HEK293 (cell line): Measurements from ENCODE around the gene USO1.

Experiments
- CTCF ChIA-PET: fragments of 350-600 bp; formaldehyde crosslinking; extraction: SDS; loops from one replicate; lab custom pipeline; 2021; ENCODE audit warnings: antibody characterized with exemption; lab: Yijun Ruan, JAX
- POLR2A ChIA-PET: fragments of 300-600 bp; formaldehyde crosslinking; extraction: SDS; loops from one replicate; lab custom pipeline; 2020; ENCODE audit warnings: antibody characterized with exemption, inconsistent platforms; lab: Yijun Ruan, JAX
- H3K27ac ChIP-seq: fragments of 200-500 bp; sonication (Bioruptor generic); 2 replicates; pipeline ENCODE4 v1.5.1; 2014; ENCODE audit warnings: low read depth, low read length, control low read depth, inconsistent platforms; ENCODE audit errors: extremely low read depth
- H3K36me3 ChIP-seq, 2 experiments: fragments of 200-500 bp in 1 of 2; sonication (Bioruptor generic) in 1 of 2; 1 replicate in 1 of 2; 2 replicates in 1 of 2; pipeline ENCODE4 v1.5.1; 2014 to 2017; ENCODE audit warnings: inconsistent platforms in 2 of 2, low read length in 2 of 2; ENCODE audit not compliant: control insufficient read depth in 2 of 2, insufficient read depth in 1 of 2
- H3K4me1 ChIP-seq: fragments of 200-500 bp; sonication (Bioruptor generic); 2 replicates; pipeline ENCODE4 v1.5.1; 2014; ENCODE audit warnings: mild to moderate bottlenecking, low read length, inconsistent platforms; ENCODE audit not compliant: control insufficient read depth, insufficient read depth
- H3K4me3 ChIP-seq: 2 replicates; pipeline ENCODE4 v1.5.1; 2011; ENCODE audit warnings: low read depth, mild to moderate bottlenecking, control low read depth, low read length, moderate library complexity
- H3K9me3 ChIP-seq: fragments of 200-500 bp; sonication (Bioruptor generic); 2 replicates; pipeline ENCODE4 v1.5.1; 2014; ENCODE audit warnings: low read depth, low read length, inconsistent platforms; ENCODE audit not compliant: control insufficient read depth, insufficient read depth
- AEBP2 ChIP-seq: fragments of 450-650 bp; formaldehyde crosslinking; IDR thresholded peaks from 2 replicates; pipeline ENCODE4 v1.5.1; 2016; ENCODE audit warnings: missing biosample characterization, missing genetic modification characterization, borderline replicate concordance
- GLI4 ChIP-seq: fragments of 450-650 bp; formaldehyde crosslinking; IDR thresholded peaks from 2 replicates; pipeline ENCODE4 v1.5.1; 2016; ENCODE audit warnings: missing biosample characterization, missing genetic modification characterization
- KLF10 ChIP-seq: fragments of 450-650 bp; IDR thresholded peaks from 2 replicates; pipeline ENCODE4 v1.5.1; 2018; ENCODE audit warnings: missing biosample characterization, mild to moderate bottlenecking, missing genetic modification characterization
- PRDM1 ChIP-seq: fragments of 450-650 bp; formaldehyde crosslinking; IDR thresholded peaks from 2 replicates; pipeline ENCODE4; 2016; ENCODE audit warnings: missing biosample characterization, missing genetic modification characterization
- ZFP37 ChIP-seq: fragments of 450-650 bp; formaldehyde crosslinking; IDR thresholded peaks from 2 replicates; pipeline ENCODE4 v1.5.1; 2016; ENCODE audit warnings: missing biosample characterization, missing genetic modification characterization
- ZNF140 ChIP-seq: fragments of 450-650 bp; formaldehyde crosslinking; IDR thresholded peaks from 2 replicates; pipeline ENCODE4 v1.5.1; 2016; ENCODE audit warnings: missing biosample characterization, missing genetic modification characterization
- ZNF174 ChIP-seq: fragments of 450-650 bp; formaldehyde crosslinking; IDR thresholded peaks from 2 replicates; pipeline ENCODE4 v1.5.0; 2017; ENCODE audit warnings: missing biosample characterization, mild to moderate bottlenecking, missing genetic modification characterization
- ZNF280C ChIP-seq: fragments of 450-650 bp; formaldehyde crosslinking; IDR thresholded peaks from 2 replicates; pipeline ENCODE4 v1.5.1; 2016; ENCODE audit warnings: missing biosample characterization, missing genetic modification characterization
- ZNF341 ChIP-seq: fragments of 450-650 bp; formaldehyde crosslinking; IDR thresholded peaks from 2 replicates; pipeline ENCODE4; 2016; ENCODE audit warnings: low read depth, missing biosample characterization, missing genetic modification characterization
- ZNF621 ChIP-seq: fragments of 450-650 bp; formaldehyde crosslinking; IDR thresholded peaks from 2 replicates; pipeline ENCODE4 v1.5.1; 2017; ENCODE audit warnings: missing biosample characterization, missing genetic modification characterization
- ZNF785 ChIP-seq: fragments of 450-650 bp; formaldehyde crosslinking; IDR thresholded peaks from 2 replicates; pipeline ENCODE4 v1.5.1; 2016; ENCODE audit warnings: missing biosample characterization, missing genetic modification characterization
- ZNF791 ChIP-seq: fragments of 450-650 bp; formaldehyde crosslinking; IDR thresholded peaks from 2 replicates; pipeline ENCODE4 v1.5.1; 2016; ENCODE audit warnings: missing biosample characterization, missing genetic modification characterization
- ZXDB ChIP-seq: fragments of 450-650 bp; formaldehyde crosslinking; IDR thresholded peaks from 2 replicates; pipeline ENCODE4 v1.5.1; 2016; ENCODE audit warnings: missing biosample characterization, missing genetic modification characterization
- TF ChIP-seq, protein P1 (sequence below): fragments of 450-650 bp; IDR thresholded peaks from 2 replicates; pipeline ENCODE4 v1.5.1; 2018; ENCODE audit warnings: missing biosample characterization, mild to moderate bottlenecking, missing genetic modification characterization
- TF ChIP-seq, protein P2 (sequence below): fragments of 450-650 bp; formaldehyde crosslinking; conservative IDR thresholded peaks from 2 replicates; pipeline ENCODE4 v1.5.1; 2016; ENCODE audit warnings: low read depth, missing biosample characterization, missing genetic modification characterization

Gene USO1

GRCh38 chr4:75777589-75777988, 53.2 kb downstream of the USO1 start (continued):
- TF ChIP-seq ZNF280C (tag by site-specific recombination) (no peak), ZFP37 (tag by site-specific recombination) (no peak), ZNF621 (tag by site-specific recombination) (no peak)

GRCh38 chr4:75779105-75779757, 54.9 kb downstream of the USO1 start:
- ChIA-PET POLR2A (no interaction called here), CTCF (no interaction called here)
- Histone ChIP-seq H3K4me1 (no peaks in the 10 kb centered on the region), H3K9me3 (no peaks in the 10 kb centered on the region), H3K36me3 (peaks cover 21 to 82% of the 10 kb centered on the region in 2 experiments), H3K4me3 (no peak overlapping the region), H3K27ac (no peak overlapping the region)
- TF ChIP-seq PRDM1 (tag by site-specific recombination), result peak; percentile 20; the same call in 1 of the 2 replicates
- TF ChIP-seq ZXDB (tag by site-specific recombination), result no peak
- no peak for TF ChIP-seq ZNF174 (tag by site-specific recombination)

DNA sequence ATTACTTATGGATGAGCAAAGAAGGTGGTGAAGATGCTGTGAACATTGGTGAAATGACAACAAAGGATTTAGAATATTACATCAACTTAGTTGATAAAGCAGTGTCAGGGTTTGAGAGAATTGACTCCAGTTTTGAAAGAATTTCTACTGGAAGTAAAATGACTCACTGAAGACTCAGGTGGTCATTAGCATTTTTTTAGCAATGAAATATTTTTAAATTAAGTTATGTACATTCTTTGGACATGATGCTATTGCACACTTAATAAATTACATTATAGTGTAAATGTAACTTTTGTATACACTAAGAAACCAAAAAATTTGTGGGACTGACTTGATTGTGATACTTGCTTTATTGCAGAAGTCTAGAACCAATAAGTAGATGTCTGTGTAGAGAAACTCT, 56.9 kb downstream of the USO1 start:
- Histone ChIP-seq H3K36me3 (peaks cover 10 to 68% of the 10 kb centered on the region in 2 experiments), H3K9me3 (no peaks in the 10 kb centered on the region), H3K4me1 (no peaks in the 10 kb centered on the region), H3K4me3 (no peak overlapping the region), H3K27ac (no peak overlapping the region)
- ChIA-PET CTCF (no interaction called here), POLR2A (interaction anchor here (1.1 kb wide), 1 partner anchor 57 kb away, joined by 3 read pairs; the partner anchor contains the start of gene USO1)
- no peak for TF ChIP-seq ZNF785
- TF ChIP-seq, protein P1, sequence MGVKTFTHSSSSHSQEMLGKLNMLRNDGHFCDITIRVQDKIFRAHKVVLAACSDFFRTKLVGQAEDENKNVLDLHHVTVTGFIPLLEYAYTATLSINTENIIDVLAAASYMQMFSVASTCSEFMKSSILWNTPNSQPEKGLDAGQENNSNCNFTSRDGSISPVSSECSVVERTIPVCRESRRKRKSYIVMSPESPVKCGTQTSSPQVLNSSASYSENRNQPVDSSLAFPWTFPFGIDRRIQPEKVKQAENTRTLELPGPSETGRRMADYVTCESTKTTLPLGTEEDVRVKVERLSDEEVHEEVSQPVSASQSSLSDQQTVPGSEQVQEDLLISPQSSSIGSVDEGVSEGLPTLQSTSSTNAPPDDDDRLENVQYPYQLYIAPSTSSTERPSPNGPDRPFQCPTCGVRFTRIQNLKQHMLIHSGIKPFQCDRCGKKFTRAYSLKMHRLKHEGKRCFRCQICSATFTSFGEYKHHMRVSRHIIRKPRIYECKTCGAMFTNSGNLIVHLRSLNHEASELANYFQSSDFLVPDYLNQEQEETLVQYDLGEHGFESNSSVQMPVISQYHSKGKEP (tag by site-specific recombination), result no peak
- no peak for TF ChIP-seq ZNF621 (tag by site-specific recombination)
- TF ChIP-seq KLF10, result no peak
- TF ChIP-seq ZNF341 (tag by site-specific recombination), result no peak
- TF ChIP-seq, protein P2, sequence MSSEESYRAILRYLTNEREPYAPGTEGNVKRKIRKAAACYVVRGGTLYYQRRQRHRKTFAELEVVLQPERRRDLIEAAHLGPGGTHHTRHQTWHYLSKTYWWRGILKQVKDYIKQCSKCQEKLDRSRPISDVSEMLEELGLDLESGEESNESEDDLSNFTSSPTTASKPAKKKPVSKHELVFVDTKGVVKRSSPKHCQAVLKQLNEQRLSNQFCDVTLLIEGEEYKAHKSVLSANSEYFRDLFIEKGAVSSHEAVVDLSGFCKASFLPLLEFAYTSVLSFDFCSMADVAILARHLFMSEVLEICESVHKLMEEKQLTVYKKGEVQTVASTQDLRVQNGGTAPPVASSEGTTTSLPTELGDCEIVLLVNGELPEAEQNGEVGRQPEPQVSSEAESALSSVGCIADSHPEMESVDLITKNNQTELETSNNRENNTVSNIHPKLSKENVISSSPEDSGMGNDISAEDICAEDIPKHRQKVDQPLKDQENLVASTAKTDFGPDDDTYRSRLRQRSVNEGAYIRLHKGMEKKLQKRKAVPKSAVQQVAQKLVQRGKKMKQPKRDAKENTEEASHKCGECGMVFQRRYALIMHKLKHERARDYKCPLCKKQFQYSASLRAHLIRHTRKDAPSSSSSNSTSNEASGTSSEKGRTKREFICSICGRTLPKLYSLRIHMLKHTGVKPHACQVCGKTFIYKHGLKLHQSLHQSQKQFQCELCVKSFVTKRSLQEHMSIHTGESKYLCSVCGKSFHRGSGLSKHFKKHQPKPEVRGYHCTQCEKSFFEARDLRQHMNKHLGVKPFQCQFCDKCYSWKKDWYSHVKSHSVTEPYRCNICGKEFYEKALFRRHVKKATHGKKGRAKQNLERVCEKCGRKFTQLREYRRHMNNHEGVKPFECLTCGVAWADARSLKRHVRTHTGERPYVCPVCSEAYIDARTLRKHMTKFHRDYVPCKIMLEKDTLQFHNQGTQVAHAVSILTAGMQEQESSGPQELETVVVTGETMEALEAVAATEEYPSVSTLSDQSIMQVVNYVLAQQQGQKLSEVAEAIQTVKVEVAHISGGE, result no peak
- no peak for TF ChIP-seq AEBP2 (tag by site-specific recombination)
- no peak for TF ChIP-seq ZNF791
- TF ChIP-seq GLI4 (tag by site-specific recombination), result no peak
- no peak for TF ChIP-seq ZNF140 (tag by site-specific recombination)
